ENCODE results near the gene LSP1. TPM values are rescaled to one million over a fixed set of nuclear protein-coding genes. Genes with fewer than 3 reads are reported as not detected.

LSP1 gene
- total and polyA plus RNA-seq, 4 donors: 5.0 to 7.7 (median 5.7) TPM

DNA sequence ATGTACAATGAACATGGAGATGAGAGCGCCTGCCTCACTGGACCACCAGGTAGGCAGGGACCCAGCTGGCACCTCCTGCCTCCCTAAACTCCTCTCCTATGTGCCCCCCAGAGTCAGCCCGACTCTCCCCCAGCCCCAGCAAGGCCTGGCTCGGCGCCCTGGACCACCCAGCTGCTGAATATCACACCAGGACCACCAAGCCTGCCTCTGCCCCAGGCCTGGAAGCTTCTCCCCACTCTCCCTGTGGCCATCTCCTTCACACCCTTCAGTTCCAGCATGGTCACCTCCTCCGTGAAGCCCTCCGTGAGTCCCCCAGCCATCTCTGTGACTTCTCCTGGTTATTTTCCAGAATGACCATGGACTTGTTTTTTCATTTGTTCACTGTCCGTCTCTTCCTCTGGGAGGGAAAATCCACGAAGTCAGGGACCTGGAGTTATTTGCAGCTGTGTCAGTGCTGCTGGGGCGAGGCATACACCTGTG is 6.4 kb upstream of the LSP1 start:
- TF ChIP-seq, protein P1, sequence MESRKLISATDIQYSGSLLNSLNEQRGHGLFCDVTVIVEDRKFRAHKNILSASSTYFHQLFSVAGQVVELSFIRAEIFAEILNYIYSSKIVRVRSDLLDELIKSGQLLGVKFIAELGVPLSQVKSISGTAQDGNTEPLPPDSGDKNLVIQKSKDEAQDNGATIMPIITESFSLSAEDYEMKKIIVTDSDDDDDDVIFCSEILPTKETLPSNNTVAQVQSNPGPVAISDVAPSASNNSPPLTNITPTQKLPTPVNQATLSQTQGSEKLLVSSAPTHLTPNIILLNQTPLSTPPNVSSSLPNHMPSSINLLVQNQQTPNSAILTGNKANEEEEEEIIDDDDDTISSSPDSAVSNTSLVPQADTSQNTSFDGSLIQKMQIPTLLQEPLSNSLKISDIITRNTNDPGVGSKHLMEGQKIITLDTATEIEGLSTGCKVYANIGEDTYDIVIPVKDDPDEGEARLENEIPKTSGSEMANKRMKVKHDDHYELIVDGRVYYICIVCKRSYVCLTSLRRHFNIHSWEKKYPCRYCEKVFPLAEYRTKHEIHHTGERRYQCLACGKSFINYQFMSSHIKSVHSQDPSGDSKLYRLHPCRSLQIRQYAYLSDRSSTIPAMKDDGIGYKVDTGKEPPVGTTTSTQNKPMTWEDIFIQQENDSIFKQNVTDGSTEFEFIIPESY (IDR thresholded peaks at IDR 0.05): no peak
- no peak for TF ChIP-seq EGR1 (IDR thresholded peaks at IDR 0.05; ENCODE audit: low read depth in 2 of 2)
- TF ChIP-seq, protein P2, sequence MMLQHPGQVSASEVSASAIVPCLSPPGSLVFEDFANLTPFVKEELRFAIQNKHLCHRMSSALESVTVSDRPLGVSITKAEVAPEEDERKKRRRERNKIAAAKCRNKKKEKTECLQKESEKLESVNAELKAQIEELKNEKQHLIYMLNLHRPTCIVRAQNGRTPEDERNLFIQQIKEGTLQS (IDR thresholded peaks at IDR 0.05): no peak
- TF ChIP-seq FOXA1 (IDR thresholded peaks at IDR 0.05): no peak
- TF ChIP-seq, protein P3, sequence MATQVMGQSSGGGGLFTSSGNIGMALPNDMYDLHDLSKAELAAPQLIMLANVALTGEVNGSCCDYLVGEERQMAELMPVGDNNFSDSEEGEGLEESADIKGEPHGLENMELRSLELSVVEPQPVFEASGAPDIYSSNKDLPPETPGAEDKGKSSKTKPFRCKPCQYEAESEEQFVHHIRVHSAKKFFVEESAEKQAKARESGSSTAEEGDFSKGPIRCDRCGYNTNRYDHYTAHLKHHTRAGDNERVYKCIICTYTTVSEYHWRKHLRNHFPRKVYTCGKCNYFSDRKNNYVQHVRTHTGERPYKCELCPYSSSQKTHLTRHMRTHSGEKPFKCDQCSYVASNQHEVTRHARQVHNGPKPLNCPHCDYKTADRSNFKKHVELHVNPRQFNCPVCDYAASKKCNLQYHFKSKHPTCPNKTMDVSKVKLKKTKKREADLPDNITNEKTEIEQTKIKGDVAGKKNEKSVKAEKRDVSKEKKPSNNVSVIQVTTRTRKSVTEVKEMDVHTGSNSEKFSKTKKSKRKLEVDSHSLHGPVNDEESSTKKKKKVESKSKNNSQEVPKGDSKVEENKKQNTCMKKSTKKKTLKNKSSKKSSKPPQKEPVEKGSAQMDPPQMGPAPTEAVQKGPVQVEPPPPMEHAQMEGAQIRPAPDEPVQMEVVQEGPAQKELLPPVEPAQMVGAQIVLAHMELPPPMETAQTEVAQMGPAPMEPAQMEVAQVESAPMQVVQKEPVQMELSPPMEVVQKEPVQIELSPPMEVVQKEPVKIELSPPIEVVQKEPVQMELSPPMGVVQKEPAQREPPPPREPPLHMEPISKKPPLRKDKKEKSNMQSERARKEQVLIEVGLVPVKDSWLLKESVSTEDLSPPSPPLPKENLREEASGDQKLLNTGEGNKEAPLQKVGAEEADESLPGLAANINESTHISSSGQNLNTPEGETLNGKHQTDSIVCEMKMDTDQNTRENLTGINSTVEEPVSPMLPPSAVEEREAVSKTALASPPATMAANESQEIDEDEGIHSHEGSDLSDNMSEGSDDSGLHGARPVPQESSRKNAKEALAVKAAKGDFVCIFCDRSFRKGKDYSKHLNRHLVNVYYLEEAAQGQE (IDR thresholded peaks at IDR 0.05): no peak
- TF ChIP-seq FOXA2 (IDR thresholded peaks at IDR 0.05): no peak
- TF ChIP-seq, protein P4, sequence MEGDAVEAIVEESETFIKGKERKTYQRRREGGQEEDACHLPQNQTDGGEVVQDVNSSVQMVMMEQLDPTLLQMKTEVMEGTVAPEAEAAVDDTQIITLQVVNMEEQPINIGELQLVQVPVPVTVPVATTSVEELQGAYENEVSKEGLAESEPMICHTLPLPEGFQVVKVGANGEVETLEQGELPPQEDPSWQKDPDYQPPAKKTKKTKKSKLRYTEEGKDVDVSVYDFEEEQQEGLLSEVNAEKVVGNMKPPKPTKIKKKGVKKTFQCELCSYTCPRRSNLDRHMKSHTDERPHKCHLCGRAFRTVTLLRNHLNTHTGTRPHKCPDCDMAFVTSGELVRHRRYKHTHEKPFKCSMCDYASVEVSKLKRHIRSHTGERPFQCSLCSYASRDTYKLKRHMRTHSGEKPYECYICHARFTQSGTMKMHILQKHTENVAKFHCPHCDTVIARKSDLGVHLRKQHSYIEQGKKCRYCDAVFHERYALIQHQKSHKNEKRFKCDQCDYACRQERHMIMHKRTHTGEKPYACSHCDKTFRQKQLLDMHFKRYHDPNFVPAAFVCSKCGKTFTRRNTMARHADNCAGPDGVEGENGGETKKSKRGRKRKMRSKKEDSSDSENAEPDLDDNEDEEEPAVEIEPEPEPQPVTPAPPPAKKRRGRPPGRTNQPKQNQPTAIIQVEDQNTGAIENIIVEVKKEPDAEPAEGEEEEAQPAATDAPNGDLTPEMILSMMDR (IDR thresholded peaks at IDR 0.05; ENCODE audit: low read depth, low read length, missing input control): no peak
- no peak for TF ChIP-seq RXRA (IDR thresholded peaks at IDR 0.05)
- TF ChIP-seq HNF4G (IDR thresholded peaks at IDR 0.05): no peak
- TF ChIP-seq, protein P5, sequence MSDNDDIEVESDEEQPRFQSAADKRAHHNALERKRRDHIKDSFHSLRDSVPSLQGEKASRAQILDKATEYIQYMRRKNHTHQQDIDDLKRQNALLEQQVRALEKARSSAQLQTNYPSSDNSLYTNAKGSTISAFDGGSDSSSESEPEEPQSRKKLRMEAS (IDR thresholded peaks at IDR 0.05): no peak
- TF ChIP-seq NR2F2 (IDR thresholded peaks at IDR 0.05): no peak
- TF ChIP-seq HNF4A (conservative IDR thresholded peaks at IDR 0.05): no peak
- no peak for TF ChIP-seq SP1 (IDR thresholded peaks at IDR 0.05)
- TF ChIP-seq JUND (IDR thresholded peaks at IDR 0.05): no peak
- DNase-seq (ENCODE audit: low spot score): no peak
- no peaks in the 10 kb centered on the region for H3K27me3 ChIP-seq (ENCODE audit: control insufficient read depth in 4 of 4, insufficient read depth in 4 of 4, low read length in 3 of 4)
- 90% methylated on average over 9 of the region's 9 CpGs for WGBS
- H3K9me3 ChIP-seq (ENCODE audit: control insufficient read depth in 4 of 4, low read length in 3 of 4): no peaks in the 10 kb centered on the region
- no peak overlapping the region for H3K9ac ChIP-seq (ENCODE audit: low read depth in 1 of 2, low read length in 2 of 2)
- H3K36me3 ChIP-seq (ENCODE audit: control insufficient read depth in 4 of 4, insufficient read depth in 3 of 4, low read depth in 1 of 4, low read length in 3 of 4): no peaks in the 10 kb centered on the region
- no peak overlapping the region for H3K27ac ChIP-seq (ENCODE audit: low read depth in 1 of 2, low read length in 2 of 2)
- peaks cover 0 to 5% (median 3%) of the 10 kb centered on the region in 4 donors for H3K4me1 ChIP-seq (ENCODE audit: control insufficient read depth in 4 of 4, insufficient read depth in 4 of 4, low read length in 3 of 4)
- H3K4me3 ChIP-seq (ENCODE audit: low read depth in 1 of 3, low read length in 3 of 3): no peak overlapping the region

DNA sequence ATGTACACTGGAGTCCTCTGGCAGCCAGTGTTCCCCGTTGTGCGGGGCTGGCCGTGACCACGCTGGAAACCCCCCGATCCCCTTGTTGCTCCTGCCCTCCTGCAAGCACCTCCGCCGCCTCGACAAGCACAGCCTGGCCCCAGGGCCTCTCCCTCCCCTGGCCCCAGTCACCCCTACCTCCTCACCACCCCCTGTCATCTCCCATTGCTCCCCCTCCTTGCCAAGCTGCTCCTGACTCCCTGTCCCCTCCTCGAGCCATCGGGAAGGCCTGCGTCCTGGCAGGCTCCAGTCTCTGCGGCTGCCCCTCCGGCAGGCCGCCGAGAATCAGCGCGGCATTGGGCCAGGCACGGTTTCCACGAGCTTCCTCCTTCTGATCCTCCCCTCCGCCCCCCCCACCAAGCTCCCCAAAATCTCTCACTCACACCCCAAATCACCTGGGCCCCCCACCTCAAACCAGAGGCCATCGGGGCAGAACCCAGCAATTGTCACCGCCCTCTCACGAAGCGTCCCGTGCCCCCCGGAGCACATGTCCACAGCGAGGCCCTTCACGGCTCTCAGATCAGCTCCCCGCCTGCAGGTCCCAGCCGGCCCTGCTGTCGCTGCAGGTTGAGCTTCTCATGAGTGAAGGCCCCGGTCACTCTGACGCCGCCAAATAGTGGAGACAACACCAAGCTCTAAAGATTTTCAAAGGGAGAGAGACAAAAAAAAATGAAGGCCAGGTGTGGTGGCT is 5.7 kb upstream of the LSP1 start:
- H3K36me3 ChIP-seq (ENCODE audit: control insufficient read depth in 4 of 4, insufficient read depth in 3 of 4, low read depth in 1 of 4, low read length in 3 of 4): no peaks in the 10 kb centered on the region
- 92% methylated on average over 34 of the region's 34 CpGs for WGBS
- no peak overlapping the region for H3K4me3 ChIP-seq (ENCODE audit: low read depth in 1 of 3, low read length in 3 of 3)
- DNase-seq (ENCODE audit: low spot score): no peak
- no peak overlapping the region for H3K9ac ChIP-seq (ENCODE audit: low read depth in 1 of 2, low read length in 2 of 2)
- peaks cover 0 to 7% (median 3%) of the 10 kb centered on the region in 4 donors for H3K4me1 ChIP-seq (ENCODE audit: control insufficient read depth in 4 of 4, insufficient read depth in 4 of 4, low read length in 3 of 4)
- TF ChIP-seq SP1 (IDR thresholded peaks at IDR 0.05) (no peak), FOXA1 (IDR thresholded peaks at IDR 0.05) (no peak), NR2F2 (IDR thresholded peaks at IDR 0.05) (no peak)
- H3K27ac ChIP-seq (ENCODE audit: low read depth in 1 of 2, low read length in 2 of 2): no peak overlapping the region
- no peaks in the 10 kb centered on the region for H3K27me3 ChIP-seq (ENCODE audit: control insufficient read depth in 4 of 4, insufficient read depth in 4 of 4, low read length in 3 of 4)
- H3K9me3 ChIP-seq (ENCODE audit: control insufficient read depth in 4 of 4, low read length in 3 of 4): no peaks in the 10 kb centered on the region

Measured in liver (tissue), 9 donors.